MCF 10A (cell line): ENCODE measurements around the gene ZNF638. TPM values are rescaled to one million over a fixed set of nuclear protein-coding genes. Genes with fewer than 3 reads are reported as not detected.
A peak's percentile ranks its signal among the peaks of the same experiment; 100 is the strongest.

Source experiments
- BruUV-seq: library from RNA; stranded (reverse); fragments of 400-500 nt; replicated peaks from 2 replicates; lab custom pipeline; 2021; lab: Mats Ljungman, UMichigan
- CTCF ChIA-PET: fragments of 300-600 bp; sonication (Branson Sonifier 250); formaldehyde crosslinking; extraction: SDS; loops from one replicate; lab custom pipeline; 2021; ENCODE audit warnings: antibody characterized with exemption, inconsistent platforms; lab: Yijun Ruan, JAX
- POLR2A ChIA-PET: fragments of 300-600, 350-650 bp; sonication (Branson Sonifier 250); formaldehyde crosslinking; extraction: SDS; loops from one replicate; lab custom pipeline; 2020; ENCODE audit warnings: antibody characterized with exemption, inconsistent platforms; lab: Yijun Ruan, JAX
- DNase-seq: peaks from one replicate; pipeline ENCODE4 v3.0.0-alpha.2; 2018; ENCODE audit not compliant: unreplicated experiment
- H3K27ac Mint-ChIP-seq: one replicate; pipeline ENCODE4 v1.8.0; 2022; ENCODE audit warnings: mild to moderate bottlenecking, low read depth, mixed read lengths; ENCODE audit not compliant: unreplicated experiment
- H3K27me3 Mint-ChIP-seq: one replicate; pipeline ENCODE4 v1.8.0; 2022; ENCODE audit warnings: mixed read lengths; ENCODE audit not compliant: insufficient read depth, unreplicated experiment
- H3K36me3 Mint-ChIP-seq: one replicate; pipeline ENCODE4 v1.8.0; 2022; ENCODE audit warnings: mild to moderate bottlenecking, moderate library complexity, mixed read lengths; ENCODE audit not compliant: insufficient read depth, unreplicated experiment
- H3K4me1 Mint-ChIP-seq: one replicate; pipeline ENCODE4 v1.8.0; 2022; ENCODE audit warnings: mixed read lengths; ENCODE audit not compliant: insufficient read depth, unreplicated experiment
- H3K4me3 Mint-ChIP-seq: one replicate; pipeline ENCODE4 v1.8.0; 2022; ENCODE audit warnings: mild to moderate bottlenecking, moderate library complexity, mixed read lengths; ENCODE audit not compliant: unreplicated experiment
- H3K9me3 Mint-ChIP-seq: one replicate; pipeline ENCODE4 v1.8.0; 2022; ENCODE audit warnings: mixed read lengths; ENCODE audit not compliant: unreplicated experiment
- intact Hi-C: fragments of 100-400 bp; cut with micrococcal nuclease; formaldehyde crosslinking; loops from 2 replicates; pipeline ENCODE4 v1.14.1; 2022
- total RNA-seq: library from RNA; stranded (reverse); gene quantifications from 2 replicates; pipeline ENCODE4 v1.2.3, GENCODE V29; 2022
- TF ChIP-seq, protein P1 (sequence below): fragments of 200-600 bp; IDR thresholded peaks from one replicate; pipeline ENCODE4 v1.8.0; 2022; ENCODE audit warnings: antibody characterized with exemption, mild to moderate bottlenecking; ENCODE audit not compliant: unreplicated experiment

Gene ZNF638
- total RNA-seq, 1 experiment from 2014 or later: 142 TPM

DNA sequence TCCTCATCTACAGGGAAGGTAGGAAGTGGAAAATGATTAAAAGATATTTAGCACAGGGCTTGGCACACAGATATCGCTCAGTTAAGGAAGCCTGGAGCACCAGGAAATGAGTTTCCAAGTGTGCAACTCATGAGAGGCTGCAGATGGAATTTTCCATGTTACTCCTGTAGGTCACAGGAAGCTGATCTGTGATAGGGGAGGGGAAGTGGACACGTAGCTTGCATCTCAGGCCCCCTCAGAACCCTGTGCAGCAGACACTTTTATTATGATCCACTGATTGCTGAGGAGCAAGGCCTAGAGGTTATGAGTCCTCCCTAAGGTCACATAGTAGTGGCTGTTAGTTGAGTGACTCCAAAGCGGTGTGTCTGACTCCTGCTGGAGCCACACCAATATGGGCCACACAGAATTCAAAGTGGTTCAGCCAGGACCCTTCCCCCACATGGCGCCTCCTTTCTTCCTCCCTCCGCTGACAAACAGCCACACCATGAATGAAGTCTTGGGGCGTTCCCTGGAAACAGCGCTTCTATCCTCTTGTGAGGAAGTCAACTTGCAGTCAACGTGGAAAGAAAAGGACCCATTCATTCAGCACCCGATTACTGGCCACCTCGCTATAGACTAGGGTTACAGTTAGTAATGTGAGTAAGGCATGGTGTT lies 143.3 kb downstream of the ZNF638 start:
- Mint-ChIP-seq H3K27me3 (no peaks in the 10 kb centered on the region), H3K9me3 (no peaks in the 10 kb centered on the region), H3K27ac (no peak overlapping the region), H3K4me3 (no peak overlapping the region), H3K36me3 (peaks cover 12% of the 10 kb centered on the region), H3K4me1 (peaks cover 9% of the 10 kb centered on the region)
- ChIA-PET POLR2A (interaction anchor here (0.7 kb wide), 1 partner anchor 109 kb away, joined by 3 read pairs; no protein-coding TSS in a partner anchor), CTCF (interaction anchor here (0.7 to 1.0 kb wide), 2 partner anchors 121 to 358 kb away, joined by 3 to 5 read pairs; no protein-coding TSS in a partner anchor)
- no peak for DNase-seq
- no TSS peak for BruUV-seq
- intact Hi-C loops: no loop called here
- TF ChIP-seq, protein P1, sequence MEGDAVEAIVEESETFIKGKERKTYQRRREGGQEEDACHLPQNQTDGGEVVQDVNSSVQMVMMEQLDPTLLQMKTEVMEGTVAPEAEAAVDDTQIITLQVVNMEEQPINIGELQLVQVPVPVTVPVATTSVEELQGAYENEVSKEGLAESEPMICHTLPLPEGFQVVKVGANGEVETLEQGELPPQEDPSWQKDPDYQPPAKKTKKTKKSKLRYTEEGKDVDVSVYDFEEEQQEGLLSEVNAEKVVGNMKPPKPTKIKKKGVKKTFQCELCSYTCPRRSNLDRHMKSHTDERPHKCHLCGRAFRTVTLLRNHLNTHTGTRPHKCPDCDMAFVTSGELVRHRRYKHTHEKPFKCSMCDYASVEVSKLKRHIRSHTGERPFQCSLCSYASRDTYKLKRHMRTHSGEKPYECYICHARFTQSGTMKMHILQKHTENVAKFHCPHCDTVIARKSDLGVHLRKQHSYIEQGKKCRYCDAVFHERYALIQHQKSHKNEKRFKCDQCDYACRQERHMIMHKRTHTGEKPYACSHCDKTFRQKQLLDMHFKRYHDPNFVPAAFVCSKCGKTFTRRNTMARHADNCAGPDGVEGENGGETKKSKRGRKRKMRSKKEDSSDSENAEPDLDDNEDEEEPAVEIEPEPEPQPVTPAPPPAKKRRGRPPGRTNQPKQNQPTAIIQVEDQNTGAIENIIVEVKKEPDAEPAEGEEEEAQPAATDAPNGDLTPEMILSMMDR: no peak

DNA sequence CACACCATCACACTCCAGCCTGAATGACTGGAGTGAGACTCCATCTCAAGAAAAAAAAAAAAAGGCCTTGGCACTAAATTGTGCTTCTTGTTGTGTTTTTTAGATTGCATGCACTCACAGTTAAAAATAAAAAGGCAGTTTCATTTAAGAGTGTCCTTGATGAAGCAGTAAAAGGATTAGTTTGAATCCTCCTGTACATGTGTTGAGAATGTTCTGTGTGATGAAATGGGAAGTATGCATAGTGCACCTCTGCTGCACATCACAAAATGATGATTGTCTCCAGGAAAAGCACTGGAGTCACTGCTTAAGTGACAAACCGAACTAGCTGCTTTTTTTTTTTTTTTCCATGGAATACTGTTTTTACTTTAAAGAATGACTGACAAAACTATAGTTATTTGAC lies 144.9 kb downstream of the ZNF638 start:
- no peak overlapping the region for H3K27ac Mint-ChIP-seq
- H3K27me3 Mint-ChIP-seq: no peaks in the 10 kb centered on the region
- CTCF ChIA-PET: no interaction called here
- POLR2A ChIA-PET: interaction anchor here (0.8 kb wide), 1 partner anchor 9 kb away, joined by 4 read pairs; no protein-coding TSS in a partner anchor
- peaks cover 13% of the 10 kb centered on the region for H3K36me3 Mint-ChIP-seq
- H3K9me3 Mint-ChIP-seq: no peaks in the 10 kb centered on the region
- no peak overlapping the region for H3K4me3 Mint-ChIP-seq
- no TSS peak for BruUV-seq
- TF ChIP-seq, protein P1: no peak
- peaks cover 9% of the 10 kb centered on the region for H3K4me1 Mint-ChIP-seq
- DNase-seq: no peak
- intact Hi-C loops: no loop called here

DNA sequence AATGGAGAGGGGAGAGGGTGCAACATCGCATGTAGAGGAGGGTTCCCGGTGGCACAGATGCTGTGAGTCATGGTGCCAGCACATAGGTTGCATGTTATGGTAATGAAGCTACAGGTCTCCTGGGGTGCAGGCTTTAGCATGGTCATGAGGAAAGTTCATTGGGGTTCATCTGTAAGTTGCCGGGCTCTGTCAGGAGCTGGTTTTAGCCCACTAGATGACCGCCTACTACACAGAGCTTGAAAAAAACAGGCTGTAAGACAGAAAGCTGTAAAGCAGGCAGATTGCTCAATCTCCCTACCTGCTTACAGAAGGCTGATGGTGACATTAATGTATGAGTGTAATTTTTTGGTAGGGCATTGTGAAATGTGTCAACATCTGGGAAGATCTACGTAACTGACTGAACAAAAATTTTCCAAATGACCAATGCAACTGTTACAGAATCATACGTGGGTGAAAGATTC lies 145.7 kb downstream of the ZNF638 start:
- no peaks in the 10 kb centered on the region for H3K9me3 Mint-ChIP-seq
- TF ChIP-seq, protein P1: no peak
- peak overlapping the region; percentile 57 for H3K27ac Mint-ChIP-seq
- peaks cover 13% of the 10 kb centered on the region for H3K36me3 Mint-ChIP-seq
- no peaks in the 10 kb centered on the region for H3K27me3 Mint-ChIP-seq
- ChIA-PET CTCF (no interaction called here), POLR2A (interaction anchor here (0.8 to 1.0 kb wide), 2 partner anchors 10 to 24 kb away, joined by 4 to 6 read pairs; partner anchors contain the start of gene DYSF)
- peak; percentile 68 for DNase-seq
- no TSS peak for BruUV-seq
- intact Hi-C loops: no loop called here
- H3K4me3 Mint-ChIP-seq: no peak overlapping the region
- peaks cover 9% of the 10 kb centered on the region for H3K4me1 Mint-ChIP-seq

DNA sequence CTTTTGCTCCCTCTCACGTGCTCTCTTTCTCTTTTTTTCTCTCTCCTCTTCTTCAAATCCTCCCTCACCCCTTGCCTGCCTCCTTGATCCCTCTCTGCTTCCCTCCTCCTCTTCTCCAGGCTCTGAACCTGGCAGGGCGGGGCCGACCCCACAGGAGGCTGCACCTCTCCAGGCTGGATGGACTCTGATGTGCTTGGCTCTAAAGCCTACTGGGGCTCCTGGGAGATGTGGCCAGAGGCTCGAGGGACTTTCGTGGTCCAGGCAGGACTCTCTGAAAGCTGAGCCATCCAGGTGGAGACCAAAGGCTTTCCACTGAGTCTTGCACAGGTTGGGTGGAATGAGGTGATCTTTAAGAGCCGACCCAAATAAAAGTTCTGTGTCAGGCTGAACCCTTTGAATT lies 147.2 kb downstream of the ZNF638 start:
- ChIA-PET CTCF (interaction anchor here (0.6 to 0.8 kb wide), 2 partner anchors 20 to 433 kb away, joined by 3 read pairs; no protein-coding TSS in a partner anchor), POLR2A (interaction anchor here (1.6 kb wide), 1 partner anchor 16 kb away, joined by 5 read pairs; no protein-coding TSS in a partner anchor)
- Mint-ChIP-seq H3K4me3 (no peak overlapping the region), H3K27me3 (no peaks in the 10 kb centered on the region), H3K4me1 (peaks cover 9% of the 10 kb centered on the region), H3K27ac (no peak overlapping the region), H3K9me3 (no peaks in the 10 kb centered on the region), H3K36me3 (peaks cover 13% of the 10 kb centered on the region)
- TF ChIP-seq, protein P1: no peak
- intact Hi-C loops: no loop called here
- no TSS peak for BruUV-seq
- no peak for DNase-seq
